Activated B cell treated with CpG ODN at 0.5 μM for 24 hours (primary cell): Measurements from ENCODE around the gene PEX10. TPM values are rescaled to one million over a fixed set of nuclear protein-coding genes. Genes with fewer than 3 reads are reported as not detected.

Experiments used
- ATAC-seq: fragments of 200-7000 bp; cut with Tn5 transposase; one replicate; pipeline ENCODE4 v1.10.0; 2021; ENCODE audit warnings: low read depth, mild to moderate bottlenecking, moderate library complexity
- CTCF ChIA-PET: fragments of 350-600 bp; sonication (Branson Sonifier 250); formaldehyde crosslinking; loops from one replicate; lab custom pipeline; 2021; ENCODE audit warnings: antibody characterized with exemption; lab: Charles Lee
- POLR2A ChIA-PET: fragments of 350-600 bp; sonication (Branson Sonifier 250); formaldehyde crosslinking; loops from one replicate; lab custom pipeline; 2021; ENCODE audit warnings: antibody characterized with exemption; lab: Charles Lee
- DNase-seq: peaks from one replicate; pipeline ENCODE4 v3.0.0; 2022
- H3K27ac Mint-ChIP-seq: one replicate; pipeline ENCODE4 v1.8.0; 2020; ENCODE audit warnings: mixed read lengths
- H3K27me3 Mint-ChIP-seq: one replicate; pipeline ENCODE4 v1.8.0; 2021; ENCODE audit warnings: mixed read lengths
- H3K36me3 Mint-ChIP-seq: one replicate; pipeline ENCODE4 v1.8.0; 2021; ENCODE audit warnings: low read depth, mixed read lengths
- H3K4me1 Mint-ChIP-seq: one replicate; pipeline ENCODE4 v1.8.0; 2021; ENCODE audit warnings: mixed read lengths
- H3K4me3 Mint-ChIP-seq: one replicate; pipeline ENCODE4 v1.8.0; 2020; ENCODE audit warnings: mild to moderate bottlenecking, mixed read lengths
- H3K9me3 Mint-ChIP-seq: one replicate; pipeline ENCODE4 v1.8.0; 2020; ENCODE audit warnings: mixed read lengths
- CTCF ChIP-seq: fragments of 200-600 bp; IDR thresholded peaks from one replicate; pipeline ENCODE4 v1.8.0; 2022; ENCODE audit warnings: antibody characterized with exemption, mild to moderate bottlenecking
- intact Hi-C: fragments of 100-400 bp; cut with micrococcal nuclease; formaldehyde crosslinking; loops from one replicate; pipeline ENCODE4 v1.15.1; 2024
- total RNA-seq: library from RNA; stranded (reverse); gene quantifications from 2 replicates; pipeline ENCODE4 v1.2.3, GENCODE V29; 2022

The PEX10 gene
- total RNA-seq, 1 donor from 2014 or later, result 18.9 TPM

GRCh38 chr1:2376931-2377672, 35.3 kb downstream of the PEX10 start:
- H3K27me3 Mint-ChIP-seq, result no peaks in the 10 kb centered on the region

GRCh38 chr1:2376261-2376741, 36.1 kb downstream of the PEX10 start:
- no peak for ATAC-seq
- DNase-seq, result no peak
- Mint-ChIP-seq H3K4me3 (no peak overlapping the region), H3K27me3 (no peaks in the 10 kb centered on the region), H3K36me3 (peaks cover 6% of the 10 kb centered on the region), H3K9me3 (no peaks in the 10 kb centered on the region), H3K4me1 (peaks cover 28% of the 10 kb centered on the region), H3K27ac (no peak overlapping the region)
- ChIA-PET CTCF (no interaction called here), POLR2A (no interaction called here)
- TF ChIP-seq CTCF, result no peak
- intact Hi-C loops, result no loop called here

More at GRCh38 chr1:2376931-2377672, 35.3 kb downstream of the PEX10 start:
- Mint-ChIP-seq H3K4me1 (peaks cover 32% of the 10 kb centered on the region), H3K4me3 (no peak overlapping the region), H3K27ac (no peak overlapping the region), H3K9me3 (no peaks in the 10 kb centered on the region), H3K36me3 (no peaks in the 10 kb centered on the region)
- no peak for ATAC-seq
- ChIA-PET CTCF (no interaction called here), POLR2A (interaction anchor here (5.7 kb wide), 1 partner anchor 182 kb away, joined by 89 read pairs; the partner anchor contains the start of gene FAAP20)
- DNase-seq, result no peak
- TF ChIP-seq CTCF, result no peak
- intact Hi-C loops, result no loop called here

GRCh38 chr1:2375923-2376260, 36.5 kb downstream of the PEX10 start:
- Mint-ChIP-seq H3K4me1 (peaks cover 26% of the 10 kb centered on the region), H3K9me3 (no peaks in the 10 kb centered on the region), H3K27ac (no peak overlapping the region), H3K27me3 (no peaks in the 10 kb centered on the region), H3K4me3 (no peak overlapping the region), H3K36me3 (peaks cover 9% of the 10 kb centered on the region)
- intact Hi-C loops, result no loop called here
- ChIA-PET CTCF (no interaction called here), POLR2A (no interaction called here)
- DNase-seq (no peak), ATAC-seq (no peak)
- no peak for TF ChIP-seq CTCF

GRCh38 chr1:2375246-2375922, 37.0 kb downstream of the PEX10 start:
- ChIA-PET CTCF (no interaction called here), POLR2A (no interaction called here)
- no peak overlapping the region for H3K4me3 Mint-ChIP-seq
- ATAC-seq, result no peak
- H3K4me1 Mint-ChIP-seq, result peaks cover 23% of the 10 kb centered on the region
- H3K9me3 Mint-ChIP-seq, result no peaks in the 10 kb centered on the region
- no peak for DNase-seq
- TF ChIP-seq CTCF, result no peak
- no peaks in the 10 kb centered on the region for H3K27me3 Mint-ChIP-seq
- peaks cover 9% of the 10 kb centered on the region for H3K36me3 Mint-ChIP-seq
- H3K27ac Mint-ChIP-seq, result no peak overlapping the region
- intact Hi-C loops, result no loop called here
